ENCODE measurements around the gene TMEM135.

Gene TMEM135

GRCh38 chr11:87125257-87125656 is 87.5 kb downstream of the TMEM135 start:
- Histone ChIP-seq H3K9me3 (ENCODE audit: low read length) (no peaks in the 10 kb centered on the region), H3K9ac (ENCODE audit: low read length) (no peak overlapping the region), H3K4me1 (ENCODE audit: insufficient read depth, low read length) (peaks cover 10% of the 10 kb centered on the region), H3K27me3 (ENCODE audit: control insufficient read depth in 1 of 2, insufficient read depth in 2 of 2, low read length in 2 of 2) (no peaks in the 10 kb centered on the region), H3K36me3 (ENCODE audit: insufficient read depth, low read length) (no peaks in the 10 kb centered on the region), H3K4me3 (ENCODE audit: low read depth in 1 of 2, low read length in 2 of 2) (no peak overlapping the region), H3K27ac (ENCODE audit: low read depth, low read length) (no peak overlapping the region)

GRCh38 chr11:87127101-87127500 is 89.4 kb downstream of the TMEM135 start:
- Histone ChIP-seq H3K27ac (ENCODE audit: low read depth, low read length) (no peak overlapping the region), H3K4me3 (ENCODE audit: low read depth in 1 of 2, low read length in 2 of 2) (no peak overlapping the region), H3K9ac (ENCODE audit: low read length) (no peak overlapping the region), H3K4me1 (ENCODE audit: insufficient read depth, low read length) (peaks cover 10% of the 10 kb centered on the region), H3K27me3 (ENCODE audit: control insufficient read depth in 1 of 2, insufficient read depth in 2 of 2, low read length in 2 of 2) (no peaks in the 10 kb centered on the region), H3K36me3 (ENCODE audit: insufficient read depth, low read length) (no peaks in the 10 kb centered on the region), H3K9me3 (ENCODE audit: low read length) (no peaks in the 10 kb centered on the region)

- no peaks in the 10 kb centered on the region for H3K36me3 ChIP-seq (ENCODE audit: insufficient read depth, low read length)
- peaks cover 10% of the 10 kb centered on the region for H3K4me1 ChIP-seq (ENCODE audit: insufficient read depth, low read length)
- H3K9ac ChIP-seq (ENCODE audit: low read length) = no peak overlapping the region
- no peak overlapping the region for H3K27ac ChIP-seq (ENCODE audit: low read depth, low read length)
- H3K9me3 ChIP-seq (ENCODE audit: low read length) = no peaks in the 10 kb centered on the region
- H3K27me3 ChIP-seq (ENCODE audit: control insufficient read depth in 1 of 2, insufficient read depth in 2 of 2, low read length in 2 of 2) = no peaks in the 10 kb centered on the region
- H3K4me3 ChIP-seq (ENCODE audit: low read depth in 1 of 2, low read length in 2 of 2) = no peak overlapping the region
These were observed 90.6 kb downstream of the TMEM135 start for GRCh38 chr11:87128372-87128771.

- H3K4me3 ChIP-seq (ENCODE audit: low read depth in 1 of 2, low read length in 2 of 2) = no peak overlapping the region
- H3K36me3 ChIP-seq (ENCODE audit: insufficient read depth, low read length) = no peaks in the 10 kb centered on the region
- no peaks in the 10 kb centered on the region for H3K4me1 ChIP-seq (ENCODE audit: insufficient read depth, low read length)
- no peaks in the 10 kb centered on the region for H3K9me3 ChIP-seq (ENCODE audit: low read length)
- no peak overlapping the region for H3K27ac ChIP-seq (ENCODE audit: low read depth, low read length)
- no peaks in the 10 kb centered on the region for H3K27me3 ChIP-seq (ENCODE audit: control insufficient read depth in 1 of 2, insufficient read depth in 2 of 2, low read length in 2 of 2)
- H3K9ac ChIP-seq (ENCODE audit: low read length) = no peak overlapping the region
These were observed 96.9 kb downstream of the TMEM135 start for GRCh38 chr11:87134524-87135106.

- Histone ChIP-seq H3K9me3 (ENCODE audit: low read length) (no peaks in the 10 kb centered on the region), H3K27ac (ENCODE audit: low read depth, low read length) (no peak overlapping the region), H3K4me1 (ENCODE audit: insufficient read depth, low read length) (no peaks in the 10 kb centered on the region), H3K9ac (ENCODE audit: low read length) (no peak overlapping the region), H3K4me3 (ENCODE audit: low read depth in 1 of 2, low read length in 2 of 2) (no peak overlapping the region), H3K36me3 (ENCODE audit: insufficient read depth, low read length) (no peaks in the 10 kb centered on the region), H3K27me3 (ENCODE audit: control insufficient read depth in 1 of 2, insufficient read depth in 2 of 2, low read length in 2 of 2) (no peaks in the 10 kb centered on the region)
These were observed 98.5 kb downstream of the TMEM135 start for GRCh38 chr11:87136236-87136635.

- Histone ChIP-seq H3K27ac (ENCODE audit: low read depth, low read length) (no peak overlapping the region), H3K9me3 (ENCODE audit: low read length) (no peaks in the 10 kb centered on the region), H3K27me3 (ENCODE audit: control insufficient read depth in 1 of 2, insufficient read depth in 2 of 2, low read length in 2 of 2) (no peaks in the 10 kb centered on the region), H3K9ac (ENCODE audit: low read length) (no peak overlapping the region), H3K4me3 (ENCODE audit: low read depth in 1 of 2, low read length in 2 of 2) (no peak overlapping the region), H3K36me3 (ENCODE audit: insufficient read depth, low read length) (no peaks in the 10 kb centered on the region), H3K4me1 (ENCODE audit: insufficient read depth, low read length) (no peaks in the 10 kb centered on the region)
These were observed 100.0 kb downstream of the TMEM135 start for GRCh38 chr11:87137711-87138110.

GRCh38 chr11:87139475-87139874 is 101.7 kb downstream of the TMEM135 start:
- H3K9me3 ChIP-seq (ENCODE audit: low read length) = no peaks in the 10 kb centered on the region
- no peaks in the 10 kb centered on the region for H3K36me3 ChIP-seq (ENCODE audit: insufficient read depth, low read length)
- no peaks in the 10 kb centered on the region for H3K27me3 ChIP-seq (ENCODE audit: control insufficient read depth in 1 of 2, insufficient read depth in 2 of 2, low read length in 2 of 2)
- no peak overlapping the region for H3K27ac ChIP-seq (ENCODE audit: low read depth, low read length)
- no peaks in the 10 kb centered on the region for H3K4me1 ChIP-seq (ENCODE audit: insufficient read depth, low read length)
- H3K9ac ChIP-seq (ENCODE audit: low read length) = no peak overlapping the region
- no peak overlapping the region for H3K4me3 ChIP-seq (ENCODE audit: low read depth in 1 of 2, low read length in 2 of 2)

GRCh38 chr11:87141322-87141721 is 103.6 kb downstream of the TMEM135 start:
- Histone ChIP-seq H3K27me3 (ENCODE audit: control insufficient read depth in 1 of 2, insufficient read depth in 2 of 2, low read length in 2 of 2) (no peaks in the 10 kb centered on the region), H3K36me3 (ENCODE audit: insufficient read depth, low read length) (no peaks in the 10 kb centered on the region), H3K27ac (ENCODE audit: low read depth, low read length) (no peak overlapping the region), H3K4me1 (ENCODE audit: insufficient read depth, low read length) (no peaks in the 10 kb centered on the region), H3K9me3 (ENCODE audit: low read length) (no peaks in the 10 kb centered on the region), H3K4me3 (ENCODE audit: low read depth in 1 of 2, low read length in 2 of 2) (no peak overlapping the region), H3K9ac (ENCODE audit: low read length) (no peak overlapping the region)

GRCh38 chr11:87141980-87142514 is 104.3 kb downstream of the TMEM135 start:
- no peaks in the 10 kb centered on the region for H3K4me1 ChIP-seq (ENCODE audit: insufficient read depth, low read length)
- H3K27me3 ChIP-seq (ENCODE audit: control insufficient read depth in 1 of 2, insufficient read depth in 2 of 2, low read length in 2 of 2) = no peaks in the 10 kb centered on the region
- H3K9me3 ChIP-seq (ENCODE audit: low read length) = no peaks in the 10 kb centered on the region
- no peak overlapping the region for H3K9ac ChIP-seq (ENCODE audit: low read length)
- H3K4me3 ChIP-seq (ENCODE audit: low read depth in 1 of 2, low read length in 2 of 2) = no peak overlapping the region
- H3K27ac ChIP-seq (ENCODE audit: low read depth, low read length) = no peak overlapping the region
- no peaks in the 10 kb centered on the region for H3K36me3 ChIP-seq (ENCODE audit: insufficient read depth, low read length)

GRCh38 chr11:87142594-87142993 is 104.9 kb downstream of the TMEM135 start:
- H3K9me3 ChIP-seq (ENCODE audit: low read length) = no peaks in the 10 kb centered on the region
- H3K27me3 ChIP-seq (ENCODE audit: control insufficient read depth in 1 of 2, insufficient read depth in 2 of 2, low read length in 2 of 2) = no peaks in the 10 kb centered on the region
- no peak overlapping the region for H3K4me3 ChIP-seq (ENCODE audit: low read depth in 1 of 2, low read length in 2 of 2)
- H3K4me1 ChIP-seq (ENCODE audit: insufficient read depth, low read length) = no peaks in the 10 kb centered on the region
- H3K27ac ChIP-seq (ENCODE audit: low read depth, low read length) = no peak overlapping the region
- H3K9ac ChIP-seq (ENCODE audit: low read length) = no peak overlapping the region
- H3K36me3 ChIP-seq (ENCODE audit: insufficient read depth, low read length) = no peaks in the 10 kb centered on the region

GRCh38 chr11:87143641-87144040 is 105.9 kb downstream of the TMEM135 start:
- no peaks in the 10 kb centered on the region for H3K36me3 ChIP-seq (ENCODE audit: insufficient read depth, low read length)
- H3K4me1 ChIP-seq (ENCODE audit: insufficient read depth, low read length) = no peaks in the 10 kb centered on the region

GRCh38 chr11:87144252-87144651 is 106.5 kb downstream of the TMEM135 start:
- H3K4me3 ChIP-seq (ENCODE audit: low read depth in 1 of 2, low read length in 2 of 2) = no peak overlapping the region
- no peaks in the 10 kb centered on the region for H3K4me1 ChIP-seq (ENCODE audit: insufficient read depth, low read length)

More at GRCh38 chr11:87143641-87144040, 105.9 kb downstream of the TMEM135 start:
- H3K4me3 ChIP-seq (ENCODE audit: low read depth in 1 of 2, low read length in 2 of 2) = no peak overlapping the region
- no peaks in the 10 kb centered on the region for H3K9me3 ChIP-seq (ENCODE audit: low read length)
- H3K27me3 ChIP-seq (ENCODE audit: control insufficient read depth in 1 of 2, insufficient read depth in 2 of 2, low read length in 2 of 2) = no peaks in the 10 kb centered on the region
- no peak overlapping the region for H3K27ac ChIP-seq (ENCODE audit: low read depth, low read length)
- H3K9ac ChIP-seq (ENCODE audit: low read length) = no peak overlapping the region

More at GRCh38 chr11:87144252-87144651, 106.5 kb downstream of the TMEM135 start:
- Histone ChIP-seq H3K27me3 (ENCODE audit: control insufficient read depth in 1 of 2, insufficient read depth in 2 of 2, low read length in 2 of 2) (no peaks in the 10 kb centered on the region), H3K9me3 (ENCODE audit: low read length) (no peaks in the 10 kb centered on the region), H3K9ac (ENCODE audit: low read length) (no peak overlapping the region), H3K27ac (ENCODE audit: low read depth, low read length) (no peak overlapping the region), H3K36me3 (ENCODE audit: insufficient read depth, low read length) (no peaks in the 10 kb centered on the region)
